ENCODE data around the gene RAB11FIP3. TPM values are rescaled to one million over a fixed set of nuclear protein-coding genes. Genes with fewer than 3 reads are reported as not detected.

The RAB11FIP3 gene
- total RNA-seq, 1 donor from 2014 or later: 36.3 TPM

GRCh38 chr16:564690-565418, 139.4 kb downstream of the RAB11FIP3 start:
- DNase-seq (ENCODE audit: low read depth in 2 of 2): no peak

- DNase-seq (ENCODE audit: low read depth in 2 of 2): no peak
These were observed 140.2 kb downstream of the RAB11FIP3 start for GRCh38 chr16:565419-566330.

- DNase-seq (ENCODE audit: low read depth in 2 of 2): peak; percentile 65 to 74
These were observed 141.3 kb downstream of the RAB11FIP3 start, which contains the start of gene NHLRC4 for GRCh38 chr16:566475-567372. Gene NHLRC4 (plus strand): TSS chr16:567005. CDS start chr16:568048, 1,043 bp downstream.

- DNase-seq (ENCODE audit: low read depth in 2 of 2): no peak
These were observed 142.2 kb downstream of the RAB11FIP3 start for GRCh38 chr16:567373-568256.

GRCh38 chr16:568401-569258, 143.2 kb downstream of the RAB11FIP3 start:
- DNase-seq (ENCODE audit: low read depth in 2 of 2): no peak

- DNase-seq (ENCODE audit: low read depth in 2 of 2): peak; percentile 56 to 70
These were observed 144.2 kb downstream of the RAB11FIP3 start, which contains the start of gene PIGQ for GRCh38 chr16:569445-570254. Gene PIGQ (plus strand): TSS chr16:569968. CDS start chr16:574075, 4,107 bp downstream.

Other genes with a start within 250 kb of the RAB11FIP3 start
- not detected in 2 replicates for gene HBA1, start 249.0 kb upstream of the RAB11FIP3 start, total RNA-seq
- gene HBQ1, start 245.2 kb upstream of the RAB11FIP3 start, total RNA-seq: 0.65 TPM in 1 of 2 replicates, not detected in the other
- gene LUC7L, start 196.2 kb upstream of the RAB11FIP3 start, total RNA-seq: 19.6 and 28.2 TPM in 2 replicates
- 38.6 and 41.5 TPM in 2 replicates for gene FAM234A, start 190.8 kb upstream of the RAB11FIP3 start, total RNA-seq
- gene RGS11, start 149.7 kb upstream of the RAB11FIP3 start, total RNA-seq: 0.20 and 0.44 TPM in 2 replicates
- gene ARHGDIG, start 145.1 kb upstream of the RAB11FIP3 start, total RNA-seq: under 0.01 and 0.22 TPM in 2 replicates
- gene PDIA2, start 142.5 kb upstream of the RAB11FIP3 start, total RNA-seq: not detected in 2 replicates
- gene AXIN1, start 72.9 kb upstream of the RAB11FIP3 start, total RNA-seq: 10.2 and 15.9 TPM in 2 replicates
- gene MRPL28, start 55.1 kb upstream of the RAB11FIP3 start, total RNA-seq: 70.8 and 80.6 TPM in 2 replicates
- 78.7 and 110 TPM in 2 replicates for gene PGAP6, start 43.7 kb upstream of the RAB11FIP3 start, total RNA-seq
- gene NME4, start 28.4 kb upstream of the RAB11FIP3 start, total RNA-seq: 30.4 and 55.6 TPM in 2 replicates
- gene DECR2, start 23.8 kb upstream of the RAB11FIP3 start, total RNA-seq: 9.3 and 12.6 TPM in 2 replicates
- 15.5 and 20.2 TPM in 2 replicates for gene CAPN15, start 102.1 kb downstream of the RAB11FIP3 start, total RNA-seq
- not detected in 2 replicates for gene PRR35, start 134.7 kb downstream of the RAB11FIP3 start, total RNA-seq
- 2.0 and 2.4 TPM in 2 replicates for gene NHLRC4, start 141.4 kb downstream of the RAB11FIP3 start, total RNA-seq
- gene PIGQ, start 144.3 kb downstream of the RAB11FIP3 start, total RNA-seq: 14.2 and 20.2 TPM in 2 replicates
- 6.8 and 10.9 TPM in 2 replicates for gene RAB40C, start 164.4 kb downstream of the RAB11FIP3 start, total RNA-seq
- gene WFIKKN1, start 205.3 kb downstream of the RAB11FIP3 start, total RNA-seq: under 0.01 and 0.20 TPM in 2 replicates
- 64.5 and 74.0 TPM in 2 replicates for gene METTL26, start 210.7 kb downstream of the RAB11FIP3 start, total RNA-seq
- 10.5 and 11.9 TPM in 2 replicates for gene MCRIP2, start 216.2 kb downstream of the RAB11FIP3 start, total RNA-seq
- gene WDR90, start 223.7 kb downstream of the RAB11FIP3 start, total RNA-seq: 4.2 and 6.1 TPM in 2 replicates
- 20.0 and 25.4 TPM in 2 replicates for gene RHOT2, start 242.5 kb downstream of the RAB11FIP3 start, total RNA-seq

All from lung microvascular endothelial cell (primary cell).